ENCODE results near the gene STMN3.
"Not testable (repeated sequence)": the region's sequence is repeated elsewhere in the genome, so short reads cannot be mapped to it uniquely, and the experiment has no call there.

The STMN3 gene

GRCh38 chr20:63673951-63674350, 20.7 kb upstream of the STMN3 start:
- Mint-ChIP-seq H3K4me1 (ENCODE audit: low read depth) (no peaks in the 10 kb centered on the region), H3K4me3 (no peak overlapping the region), H3K36me3 (ENCODE audit: low read depth) (peaks cover 69% of the 10 kb centered on the region), H3K27ac (no peak overlapping the region), H3K27me3 (no peaks in the 10 kb centered on the region), H3K9me3 (no peaks in the 10 kb centered on the region)
- no peak for DNase-seq

- Mint-ChIP-seq H3K4me1 (ENCODE audit: low read depth) (no peaks in the 10 kb centered on the region), H3K36me3 (ENCODE audit: low read depth) (peaks cover 70% of the 10 kb centered on the region), H3K9me3 (no peaks in the 10 kb centered on the region), H3K4me3 (no peak overlapping the region), H3K27ac (no peak overlapping the region), H3K27me3 (no peaks in the 10 kb centered on the region)
- no peak for DNase-seq
Observed at GRCh38 chr20:63672666-63673065, 19.4 kb upstream of the STMN3 start.

- H3K27ac Mint-ChIP-seq; H3K4me1 Mint-ChIP-seq (ENCODE audit: low read depth); H3K9me3 Mint-ChIP-seq; H3K4me3 Mint-ChIP-seq; DNase-seq; H3K27me3 Mint-ChIP-seq: not testable (repeated sequence)
- H3K36me3 Mint-ChIP-seq (ENCODE audit: low read depth), result peaks cover 71% of the 10 kb centered on the region
Observed at GRCh38 chr20:63671695-63672094, 18.5 kb upstream of the STMN3 start.

- no peaks in the 10 kb centered on the region for H3K9me3 Mint-ChIP-seq
- H3K4me1 Mint-ChIP-seq (ENCODE audit: low read depth), result no peaks in the 10 kb centered on the region
- H3K4me3 Mint-ChIP-seq, result no peak overlapping the region
- no peaks in the 10 kb centered on the region for H3K27me3 Mint-ChIP-seq
- peaks cover 69% of the 10 kb centered on the region for H3K36me3 Mint-ChIP-seq (ENCODE audit: low read depth)
- H3K27ac Mint-ChIP-seq, result no peak overlapping the region
- DNase-seq, result no peak
Observed at GRCh38 chr20:63668351-63668750, 15.1 kb upstream of the STMN3 start.

- no peak for DNase-seq
- Mint-ChIP-seq H3K27me3 (no peaks in the 10 kb centered on the region), H3K9me3 (no peaks in the 10 kb centered on the region), H3K4me3 (no peak overlapping the region), H3K36me3 (ENCODE audit: low read depth) (peaks cover 69% of the 10 kb centered on the region), H3K4me1 (ENCODE audit: low read depth) (no peaks in the 10 kb centered on the region), H3K27ac (no peak overlapping the region)
Observed at GRCh38 chr20:63667858-63668257, 14.6 kb upstream of the STMN3 start.

- no peak for DNase-seq
- H3K4me3 Mint-ChIP-seq, result no peak overlapping the region
- H3K27me3 Mint-ChIP-seq, result no peaks in the 10 kb centered on the region
- no peak overlapping the region for H3K27ac Mint-ChIP-seq
- H3K9me3 Mint-ChIP-seq, result no peaks in the 10 kb centered on the region
- no peaks in the 10 kb centered on the region for H3K4me1 Mint-ChIP-seq (ENCODE audit: low read depth)
- H3K36me3 Mint-ChIP-seq (ENCODE audit: low read depth), result peaks cover 84% of the 10 kb centered on the region
Observed at GRCh38 chr20:63665708-63666107, 12.5 kb upstream of the STMN3 start.

- no peak for DNase-seq
Observed at GRCh38 chr20:63664861-63665594, 11.8 kb upstream of the STMN3 start.

GRCh38 chr20:63664143-63664851, 11.1 kb upstream of the STMN3 start:
- DNase-seq, result no peak
- Mint-ChIP-seq H3K36me3 (ENCODE audit: low read depth) (peaks cover 92% of the 10 kb centered on the region), H3K4me1 (ENCODE audit: low read depth) (peaks cover 10% of the 10 kb centered on the region), H3K9me3 (no peaks in the 10 kb centered on the region), H3K27ac (no peak overlapping the region), H3K4me3 (no peak overlapping the region), H3K27me3 (no peaks in the 10 kb centered on the region)

More at GRCh38 chr20:63664861-63665594, 11.8 kb upstream of the STMN3 start:
- no peak overlapping the region for H3K4me3 Mint-ChIP-seq
- H3K27me3 Mint-ChIP-seq, result no peaks in the 10 kb centered on the region
- no peak overlapping the region for H3K27ac Mint-ChIP-seq
- H3K9me3 Mint-ChIP-seq, result no peaks in the 10 kb centered on the region
- peaks cover 3% of the 10 kb centered on the region for H3K4me1 Mint-ChIP-seq (ENCODE audit: low read depth)
- H3K36me3 Mint-ChIP-seq (ENCODE audit: low read depth), result peaks cover 86% of the 10 kb centered on the region

- DNase-seq, result no peak
- Mint-ChIP-seq H3K4me1 (ENCODE audit: low read depth) (peaks cover 17% of the 10 kb centered on the region), H3K9me3 (no peaks in the 10 kb centered on the region), H3K27me3 (no peaks in the 10 kb centered on the region), H3K36me3 (ENCODE audit: low read depth) (peaks cover 92% of the 10 kb centered on the region), H3K27ac (no peak overlapping the region), H3K4me3 (no peak overlapping the region)
Observed at GRCh38 chr20:63663332-63664066, 10.3 kb upstream of the STMN3 start.

GRCh38 chr20:63662813-63663189, 9.6 kb upstream of the STMN3 start:
- Mint-ChIP-seq H3K36me3 (ENCODE audit: low read depth) (peaks cover 91% of the 10 kb centered on the region), H3K4me3 (no peak overlapping the region), H3K9me3 (no peaks in the 10 kb centered on the region), H3K27me3 (no peaks in the 10 kb centered on the region), H3K4me1 (ENCODE audit: low read depth) (peaks cover 21% of the 10 kb centered on the region), H3K27ac (no peak overlapping the region)
- no peak for DNase-seq

GRCh38 chr20:63661959-63662812, 9.0 kb upstream of the STMN3 start:
- no peak overlapping the region for H3K4me3 Mint-ChIP-seq
- H3K9me3 Mint-ChIP-seq, result no peaks in the 10 kb centered on the region
- DNase-seq, result no peak
- peaks cover 85% of the 10 kb centered on the region for H3K36me3 Mint-ChIP-seq (ENCODE audit: low read depth)
- no peak overlapping the region for H3K27ac Mint-ChIP-seq
- peaks cover 27% of the 10 kb centered on the region for H3K4me1 Mint-ChIP-seq (ENCODE audit: low read depth)
- H3K27me3 Mint-ChIP-seq, result no peaks in the 10 kb centered on the region

GRCh38 chr20:63661108-63661507, 7.9 kb upstream of the STMN3 start:
- peaks cover 79% of the 10 kb centered on the region for H3K36me3 Mint-ChIP-seq (ENCODE audit: low read depth)
- H3K4me1 Mint-ChIP-seq (ENCODE audit: low read depth), result peaks cover 30% of the 10 kb centered on the region
- no peaks in the 10 kb centered on the region for H3K27me3 Mint-ChIP-seq
- no peak overlapping the region for H3K27ac Mint-ChIP-seq
- no peak overlapping the region for H3K4me3 Mint-ChIP-seq
- DNase-seq, result no peak
- no peaks in the 10 kb centered on the region for H3K9me3 Mint-ChIP-seq

GRCh38 chr20:63660622-63661021, 7.4 kb upstream of the STMN3 start:
- Mint-ChIP-seq H3K27me3 (no peaks in the 10 kb centered on the region), H3K4me3 (no peak overlapping the region), H3K27ac (no peak overlapping the region), H3K4me1 (ENCODE audit: low read depth) (peaks cover 30% of the 10 kb centered on the region), H3K9me3 (no peaks in the 10 kb centered on the region), H3K36me3 (ENCODE audit: low read depth) (peaks cover 74% of the 10 kb centered on the region)
- no peak for DNase-seq

GRCh38 chr20:63660174-63660573, 7.0 kb upstream of the STMN3 start:
- not testable (repeated sequence) for H3K27me3 Mint-ChIP-seq, H3K9me3 Mint-ChIP-seq, DNase-seq, H3K27ac Mint-ChIP-seq
- Mint-ChIP-seq H3K36me3 (ENCODE audit: low read depth) (peaks cover 69% of the 10 kb centered on the region), H3K4me1 (ENCODE audit: low read depth) (peaks cover 30% of the 10 kb centered on the region), H3K4me3 (peak overlapping the region; percentile 97)

Measured in activated T-cell treated with anti-CD3 and anti-CD28 coated beads, Interleukin-2, amount 50 U/mL, for 24 hours (primary cell).